Pulmonary artery endothelial cell (primary cell): ENCODE results near the gene COL4A1. TPM values are rescaled to one million over a fixed set of nuclear protein-coding genes. Genes with fewer than 3 reads are reported as not detected.

Source experiments
- total RNA-seq: library from RNA; depleted of rRNA; stranded (reverse); fragments of >200 nt; gene quantifications from 2 replicates; pipeline ENCODE4 v1.2.3, GENCODE V29; 2014

COL4A1 gene
- total RNA-seq, 1 donor from 2014 or later: 350 TPM

Other genes starting within 250 kb of the COL4A1 start
- gene COL4A2, start 127 bp upstream of the COL4A1 start, total RNA-seq: 290 and 292 TPM in 2 replicates